ENCODE measurements around the gene RNF125.

RNF125 gene

DNA sequence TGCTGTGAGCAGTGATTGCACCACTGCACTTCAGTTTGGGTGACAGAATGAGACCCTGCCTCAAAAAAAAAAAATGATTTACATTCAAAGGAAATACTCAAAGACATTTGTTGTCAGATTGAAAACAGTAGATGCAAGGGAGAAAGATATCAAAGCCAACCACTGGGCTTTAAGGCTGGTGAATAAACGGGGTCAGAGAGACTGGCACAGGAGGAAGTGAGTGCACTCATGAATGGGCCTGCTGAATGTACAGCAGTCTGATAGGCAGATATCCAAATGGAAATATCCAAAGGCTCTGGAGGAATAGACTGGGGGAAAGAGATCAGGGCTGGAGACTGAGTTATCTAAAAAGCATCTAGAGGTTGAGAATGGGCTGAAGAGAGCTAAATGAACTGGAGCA, 10.9 kb downstream of the RNF125 start:
- no peaks in the 10 kb centered on the region for H3K4me1 ChIP-seq (ENCODE audit: control insufficient read depth, insufficient read depth, low read length)
- no peak overlapping the region for H3K9ac ChIP-seq (ENCODE audit: low read depth, low read length)
- H3K27me3 ChIP-seq (ENCODE audit: control insufficient read depth, insufficient read depth, low read length), result no peaks in the 10 kb centered on the region
- H3K4me3 ChIP-seq (ENCODE audit: low read depth, low read length), result no peak overlapping the region
- no peaks in the 10 kb centered on the region for H3K9me3 ChIP-seq (ENCODE audit: control insufficient read depth, insufficient read depth, low read length)
- no peaks in the 10 kb centered on the region for H3K36me3 ChIP-seq (ENCODE audit: control insufficient read depth, insufficient read depth, low read length)

GRCh38 chr18:32032609-32033008, 14.0 kb downstream of the RNF125 start:
- Histone ChIP-seq H3K4me3 (ENCODE audit: low read depth, low read length) (no peak overlapping the region), H3K9ac (ENCODE audit: low read depth, low read length) (no peak overlapping the region), H3K9me3 (ENCODE audit: control insufficient read depth, insufficient read depth, low read length) (no peaks in the 10 kb centered on the region), H3K36me3 (ENCODE audit: control insufficient read depth, insufficient read depth, low read length) (peaks cover 5% of the 10 kb centered on the region), H3K27me3 (ENCODE audit: control insufficient read depth, insufficient read depth, low read length) (no peaks in the 10 kb centered on the region), H3K4me1 (ENCODE audit: control insufficient read depth, insufficient read depth, low read length) (no peaks in the 10 kb centered on the region)

DNA sequence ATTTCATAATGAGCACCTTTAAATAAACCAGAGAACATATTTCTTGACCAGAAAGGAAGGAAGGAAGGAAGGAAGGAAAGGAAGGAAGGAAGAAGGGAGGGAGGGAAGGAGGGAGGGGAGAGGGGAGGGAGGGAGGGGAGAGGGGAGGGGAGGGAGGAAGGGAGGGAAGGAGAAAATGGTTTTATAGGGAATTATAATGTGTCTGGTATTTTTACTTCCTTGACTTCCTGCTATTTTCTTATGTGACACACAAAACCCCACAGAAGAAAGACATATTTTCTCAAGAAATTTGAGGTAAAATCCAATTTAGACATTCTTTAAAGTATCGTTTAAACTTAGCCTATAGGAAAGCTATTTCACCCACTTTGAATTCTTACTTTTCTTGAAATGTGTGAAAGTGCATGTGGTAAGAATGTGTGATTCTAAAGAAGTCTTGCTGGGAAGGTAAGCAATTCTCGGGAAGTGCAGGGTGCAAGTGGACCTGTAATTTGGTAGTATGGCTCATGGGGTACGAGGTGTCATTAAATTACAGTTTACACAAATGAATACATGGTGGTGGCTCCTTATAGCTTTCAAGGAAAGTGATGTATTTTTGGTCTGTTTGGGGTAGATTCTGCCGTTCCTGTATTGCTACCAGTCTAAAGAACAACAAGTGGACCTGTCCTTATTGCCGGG, 18.0 kb downstream of the RNF125 start:
- Histone ChIP-seq H3K9me3 (ENCODE audit: control insufficient read depth, insufficient read depth, low read length) (no peaks in the 10 kb centered on the region), H3K27me3 (ENCODE audit: control insufficient read depth, insufficient read depth, low read length) (no peaks in the 10 kb centered on the region), H3K4me1 (ENCODE audit: control insufficient read depth, insufficient read depth, low read length) (no peaks in the 10 kb centered on the region), H3K9ac (ENCODE audit: low read depth, low read length) (no peak overlapping the region), H3K4me3 (ENCODE audit: low read depth, low read length) (no peak overlapping the region), H3K36me3 (ENCODE audit: control insufficient read depth, insufficient read depth, low read length) (peaks cover 11% of the 10 kb centered on the region)

GRCh38 chr18:32037616-32038015, 19.0 kb downstream of the RNF125 start:
- Histone ChIP-seq H3K4me1 (ENCODE audit: control insufficient read depth, insufficient read depth, low read length) (no peaks in the 10 kb centered on the region), H3K27me3 (ENCODE audit: control insufficient read depth, insufficient read depth, low read length) (no peaks in the 10 kb centered on the region), H3K4me3 (ENCODE audit: low read depth, low read length) (no peak overlapping the region)

DNA sequence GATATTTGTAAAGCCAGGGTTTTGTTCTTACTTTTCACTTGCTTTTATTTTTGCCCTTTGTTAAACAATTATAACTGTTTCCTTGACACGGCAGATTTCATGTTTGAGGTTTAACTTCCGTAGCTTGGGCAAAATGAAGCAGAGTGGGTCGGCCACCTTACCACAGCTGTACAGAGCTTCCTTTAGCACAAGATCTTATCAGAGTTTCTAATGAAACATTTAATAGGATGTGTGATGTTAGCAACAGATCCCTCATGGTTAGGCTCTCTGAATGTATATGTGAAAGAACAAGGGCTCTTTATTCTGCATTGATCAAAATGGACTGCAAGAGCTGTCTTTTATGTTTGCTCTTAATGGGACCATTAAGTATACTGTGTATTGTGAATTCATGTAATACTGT, 22.3 kb downstream of the RNF125 start:
- H3K9ac ChIP-seq (ENCODE audit: low read depth, low read length), result no peak overlapping the region
- H3K27me3 ChIP-seq (ENCODE audit: control insufficient read depth, insufficient read depth, low read length), result no peaks in the 10 kb centered on the region
- no peaks in the 10 kb centered on the region for H3K9me3 ChIP-seq (ENCODE audit: control insufficient read depth, insufficient read depth, low read length)
- H3K36me3 ChIP-seq (ENCODE audit: control insufficient read depth, insufficient read depth, low read length), result peaks cover 15% of the 10 kb centered on the region
- no peak overlapping the region for H3K4me3 ChIP-seq (ENCODE audit: low read depth, low read length)
- no peaks in the 10 kb centered on the region for H3K4me1 ChIP-seq (ENCODE audit: control insufficient read depth, insufficient read depth, low read length)

More at GRCh38 chr18:32037616-32038015, 19.0 kb downstream of the RNF125 start:
- no peaks in the 10 kb centered on the region for H3K9me3 ChIP-seq (ENCODE audit: control insufficient read depth, insufficient read depth, low read length)
- H3K36me3 ChIP-seq (ENCODE audit: control insufficient read depth, insufficient read depth, low read length), result peaks cover 11% of the 10 kb centered on the region
- no peak overlapping the region for H3K9ac ChIP-seq (ENCODE audit: low read depth, low read length)

DNA sequence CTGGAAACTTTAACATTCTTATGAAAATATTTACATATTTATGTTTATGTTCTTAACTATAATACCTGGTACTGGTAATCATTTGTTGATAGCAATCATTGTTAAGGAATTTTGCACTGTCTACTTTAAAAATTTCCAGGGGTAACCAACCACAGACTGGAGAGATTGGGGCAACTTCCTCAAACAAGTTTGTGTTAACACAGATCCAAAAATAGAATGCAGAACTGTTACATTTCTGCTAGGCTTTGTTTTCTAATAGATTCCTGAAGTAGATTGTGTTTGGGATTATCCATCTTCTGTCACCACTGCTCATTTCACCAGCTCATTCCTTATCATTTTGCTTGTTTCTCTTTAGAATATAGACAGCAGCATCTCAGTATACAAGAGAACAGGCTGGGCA, 23.7 kb downstream of the RNF125 start:
- Histone ChIP-seq H3K36me3 (ENCODE audit: control insufficient read depth, insufficient read depth, low read length) (peaks cover 13% of the 10 kb centered on the region), H3K4me3 (ENCODE audit: low read depth, low read length) (no peak overlapping the region), H3K9ac (ENCODE audit: low read depth, low read length) (no peak overlapping the region)

DNA sequence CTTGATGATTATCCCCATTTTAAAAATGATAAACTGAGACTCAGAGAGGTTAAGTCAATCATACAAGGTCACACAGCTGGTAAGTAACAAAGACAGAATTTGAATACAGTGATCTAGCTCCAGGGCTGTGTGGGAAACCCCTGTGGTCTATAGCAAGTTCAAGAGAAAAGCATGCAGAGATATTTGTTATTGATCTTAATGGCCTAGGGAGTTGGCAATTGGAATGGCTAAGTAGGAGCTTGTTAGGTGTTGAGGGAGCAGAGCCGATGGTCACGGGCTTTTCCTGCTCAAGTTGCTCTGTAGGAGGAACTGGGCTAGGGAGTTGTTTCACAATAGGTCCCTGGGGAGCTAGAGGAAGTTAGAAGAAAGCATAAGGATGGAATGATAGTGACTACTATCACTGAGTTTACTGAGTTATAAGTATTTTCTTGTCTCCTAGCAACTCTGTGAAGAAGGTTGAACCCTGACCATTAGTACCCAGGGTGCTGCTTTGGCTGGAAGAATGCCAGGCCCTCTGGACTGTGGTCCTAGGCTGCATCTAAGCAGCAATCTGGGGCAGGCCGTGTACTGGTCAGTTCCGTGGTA, 30.0 kb downstream of the RNF125 start:
- Histone ChIP-seq H3K27me3 (ENCODE audit: control insufficient read depth, insufficient read depth, low read length) (no peaks in the 10 kb centered on the region), H3K9ac (ENCODE audit: low read depth, low read length) (no peak overlapping the region), H3K4me3 (ENCODE audit: low read depth, low read length) (no peak overlapping the region), H3K9me3 (ENCODE audit: control insufficient read depth, insufficient read depth, low read length) (no peaks in the 10 kb centered on the region), H3K36me3 (ENCODE audit: control insufficient read depth, insufficient read depth, low read length) (peaks cover 4% of the 10 kb centered on the region), H3K4me1 (ENCODE audit: control insufficient read depth, insufficient read depth, low read length) (no peaks in the 10 kb centered on the region)

More for the DNA sequence above, 23.7 kb downstream of the RNF125 start:
- H3K27me3 ChIP-seq (ENCODE audit: control insufficient read depth, insufficient read depth, low read length), result no peaks in the 10 kb centered on the region
- no peaks in the 10 kb centered on the region for H3K4me1 ChIP-seq (ENCODE audit: control insufficient read depth, insufficient read depth, low read length)
- no peaks in the 10 kb centered on the region for H3K9me3 ChIP-seq (ENCODE audit: control insufficient read depth, insufficient read depth, low read length)

DNA sequence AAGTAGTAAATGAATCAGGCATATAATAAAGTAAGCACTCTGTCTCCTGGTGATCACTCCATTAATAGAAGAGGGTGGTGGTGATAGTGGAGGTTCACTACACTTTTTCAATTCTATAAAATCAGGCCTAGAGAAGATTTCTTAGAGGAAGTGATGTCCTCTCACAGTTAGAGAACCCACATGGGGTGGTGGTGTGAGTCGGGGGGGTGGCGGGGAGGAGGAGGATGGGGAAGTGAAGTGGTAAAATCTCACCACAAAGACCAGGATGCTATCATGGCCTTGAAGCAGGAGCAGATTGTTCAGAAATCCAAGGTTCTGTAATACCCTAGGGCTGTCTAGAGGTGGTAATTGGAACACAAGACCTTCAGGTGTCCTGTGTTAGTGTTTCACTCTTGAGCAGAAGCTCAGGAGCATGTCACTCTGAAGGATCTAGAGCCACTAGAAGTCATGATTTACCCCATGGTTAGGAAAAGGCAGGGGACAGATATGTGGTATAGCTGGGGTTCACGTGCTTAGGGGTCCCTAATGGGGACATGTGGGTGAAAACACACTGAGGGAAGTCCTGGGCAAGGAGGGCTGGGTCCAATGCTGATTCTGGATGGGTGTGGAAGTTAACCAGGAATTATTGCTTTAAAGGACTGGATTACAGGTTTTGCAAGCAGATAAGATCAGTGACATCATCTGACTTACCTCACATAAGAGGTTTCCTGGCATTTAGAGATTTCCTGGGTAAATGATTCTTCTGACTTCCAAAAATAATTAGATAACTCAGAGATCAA, 31.0 kb downstream of the RNF125 start:
- H3K4me3 ChIP-seq (ENCODE audit: low read depth, low read length), result no peak overlapping the region
- H3K9me3 ChIP-seq (ENCODE audit: control insufficient read depth, insufficient read depth, low read length), result no peaks in the 10 kb centered on the region
- no peaks in the 10 kb centered on the region for H3K4me1 ChIP-seq (ENCODE audit: control insufficient read depth, insufficient read depth, low read length)
- H3K27me3 ChIP-seq (ENCODE audit: control insufficient read depth, insufficient read depth, low read length), result no peaks in the 10 kb centered on the region
- H3K36me3 ChIP-seq (ENCODE audit: control insufficient read depth, insufficient read depth, low read length), result peaks cover 2% of the 10 kb centered on the region
- no peak overlapping the region for H3K9ac ChIP-seq (ENCODE audit: low read depth, low read length)

DNA sequence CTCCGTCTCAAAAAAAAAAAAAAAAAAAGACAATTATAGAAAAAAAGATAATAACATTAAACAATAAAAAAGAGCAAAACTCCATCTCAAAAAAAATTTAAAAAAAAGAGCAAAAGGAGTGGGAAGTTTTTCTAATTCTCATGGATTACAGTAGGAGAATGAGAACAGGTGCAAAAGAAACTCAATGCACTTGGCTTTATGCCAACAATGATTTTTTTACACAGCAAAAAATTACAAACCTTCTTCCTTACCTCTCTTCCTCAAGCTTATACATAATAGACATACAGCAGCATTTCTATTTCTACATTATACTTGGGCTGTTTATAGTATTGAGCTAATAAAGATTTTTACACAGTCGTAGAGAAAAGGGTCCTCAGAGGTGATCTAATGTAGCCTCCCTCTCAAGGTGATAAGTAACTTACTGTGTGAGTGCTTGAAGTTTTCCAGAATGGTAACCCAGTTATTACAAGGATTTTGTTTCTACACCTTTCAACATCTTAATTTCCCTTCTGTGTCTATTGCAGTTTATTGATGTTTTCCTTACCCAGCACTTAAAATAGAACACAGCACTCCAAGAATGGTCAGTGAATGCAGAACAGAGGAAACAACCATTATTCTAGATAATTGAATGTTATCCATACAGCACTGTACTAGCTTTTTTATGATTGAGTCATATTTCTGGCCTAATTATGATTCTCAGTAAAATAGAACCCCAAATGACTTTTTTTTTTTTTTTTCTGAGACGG, 38.2 kb downstream of the RNF125 start:
- no peaks in the 10 kb centered on the region for H3K27me3 ChIP-seq (ENCODE audit: control insufficient read depth, insufficient read depth, low read length)
- H3K4me1 ChIP-seq (ENCODE audit: control insufficient read depth, insufficient read depth, low read length), result peaks cover 5% of the 10 kb centered on the region
- no peak overlapping the region for H3K4me3 ChIP-seq (ENCODE audit: low read depth, low read length)
- H3K9ac ChIP-seq (ENCODE audit: low read depth, low read length), result no peak overlapping the region
- H3K36me3 ChIP-seq (ENCODE audit: control insufficient read depth, insufficient read depth, low read length), result no peaks in the 10 kb centered on the region
- no peaks in the 10 kb centered on the region for H3K9me3 ChIP-seq (ENCODE audit: control insufficient read depth, insufficient read depth, low read length)

DNA sequence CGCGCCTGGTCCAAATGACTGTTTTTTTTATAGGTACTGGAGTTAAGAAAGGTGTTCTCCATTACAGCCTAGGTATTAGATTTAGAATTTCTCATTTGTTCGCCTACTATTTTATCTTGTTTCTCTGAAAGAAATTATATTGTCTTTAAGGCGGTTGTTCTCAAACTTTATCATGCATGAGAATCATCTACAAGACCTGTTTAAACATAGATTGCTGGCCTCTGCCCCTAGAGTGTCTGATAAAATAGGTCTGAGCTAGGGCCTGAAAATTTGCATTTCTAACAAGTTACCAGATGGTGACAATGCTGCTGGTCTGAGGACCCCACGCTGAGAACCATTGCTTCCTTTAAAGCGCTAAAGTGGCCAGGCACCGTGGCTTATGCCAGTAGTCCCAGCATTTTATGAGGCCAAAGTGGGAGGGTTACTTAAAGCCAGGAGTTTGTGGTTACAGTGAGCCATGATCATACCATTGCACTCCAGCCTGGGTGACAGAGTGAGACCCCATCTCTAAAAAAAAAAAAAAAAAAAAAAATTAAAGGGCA, 39.1 kb downstream of the RNF125 start:
- H3K36me3 ChIP-seq (ENCODE audit: control insufficient read depth, insufficient read depth, low read length), result no peaks in the 10 kb centered on the region

DNA sequence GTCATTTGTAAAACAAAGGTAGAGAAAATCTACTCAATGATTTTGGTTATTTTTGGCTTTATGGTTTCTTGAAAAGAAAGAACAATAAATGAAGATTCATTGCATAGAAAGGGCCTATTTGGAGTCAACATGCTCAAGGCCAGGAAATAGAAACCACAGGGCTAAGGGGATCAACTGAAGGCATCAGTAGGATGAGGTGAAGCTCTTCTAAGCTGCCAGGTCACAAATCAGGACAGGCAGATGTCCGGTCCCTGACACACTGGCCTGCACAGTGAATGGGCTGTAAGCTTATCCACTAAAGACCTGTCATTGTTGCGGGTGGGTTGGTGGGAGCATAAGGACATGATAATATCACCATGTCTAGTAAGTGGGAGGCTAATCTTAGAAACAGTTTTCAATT, 41.4 kb downstream of the RNF125 start:
- H3K4me1 ChIP-seq (ENCODE audit: control insufficient read depth, insufficient read depth, low read length), result peaks cover 5% of the 10 kb centered on the region
- no peak overlapping the region for H3K9ac ChIP-seq (ENCODE audit: low read depth, low read length)
- no peaks in the 10 kb centered on the region for H3K9me3 ChIP-seq (ENCODE audit: control insufficient read depth, insufficient read depth, low read length)
- H3K27me3 ChIP-seq (ENCODE audit: control insufficient read depth, insufficient read depth, low read length), result no peaks in the 10 kb centered on the region
- H3K36me3 ChIP-seq (ENCODE audit: control insufficient read depth, insufficient read depth, low read length), result no peaks in the 10 kb centered on the region
- no peak overlapping the region for H3K4me3 ChIP-seq (ENCODE audit: low read depth, low read length)

More for the DNA sequence above, 39.1 kb downstream of the RNF125 start:
- H3K4me3 ChIP-seq (ENCODE audit: low read depth, low read length), result no peak overlapping the region
- no peaks in the 10 kb centered on the region for H3K27me3 ChIP-seq (ENCODE audit: control insufficient read depth, insufficient read depth, low read length)
- H3K9ac ChIP-seq (ENCODE audit: low read depth, low read length), result no peak overlapping the region
- H3K4me1 ChIP-seq (ENCODE audit: control insufficient read depth, insufficient read depth, low read length), result peaks cover 5% of the 10 kb centered on the region
- H3K9me3 ChIP-seq (ENCODE audit: control insufficient read depth, insufficient read depth, low read length), result no peaks in the 10 kb centered on the region

All from iPS-15b (cell line).